Measurements from ENCODE around the gene CNTNAP2.

Gene CNTNAP2

GRCh38 chr7:147903536-147904218, 1787.1 kb downstream of the CNTNAP2 start:
- Histone ChIP-seq H3K36me3 (ENCODE audit: control insufficient read depth in 2 of 2, insufficient read depth in 1 of 2, low read length in 2 of 2) (no peaks in the 10 kb centered on the region), H3K4me1 (ENCODE audit: control insufficient read depth, insufficient read depth, low read length) (no peaks in the 10 kb centered on the region), H3K9me3 (ENCODE audit: control insufficient read depth, insufficient read depth, low read depth, low read length) (no peaks in the 10 kb centered on the region), H3K4me3 (ENCODE audit: low read depth, low read length) (no peak overlapping the region), H3K27ac (ENCODE audit: extremely low read depth, low read depth, low read length) (no peak overlapping the region)
- TF ChIP-seq ZSCAN30 (tag by site-specific recombination; IDR thresholded peaks at IDR 0.05): no peak
- TF ChIP-seq, protein P1, sequence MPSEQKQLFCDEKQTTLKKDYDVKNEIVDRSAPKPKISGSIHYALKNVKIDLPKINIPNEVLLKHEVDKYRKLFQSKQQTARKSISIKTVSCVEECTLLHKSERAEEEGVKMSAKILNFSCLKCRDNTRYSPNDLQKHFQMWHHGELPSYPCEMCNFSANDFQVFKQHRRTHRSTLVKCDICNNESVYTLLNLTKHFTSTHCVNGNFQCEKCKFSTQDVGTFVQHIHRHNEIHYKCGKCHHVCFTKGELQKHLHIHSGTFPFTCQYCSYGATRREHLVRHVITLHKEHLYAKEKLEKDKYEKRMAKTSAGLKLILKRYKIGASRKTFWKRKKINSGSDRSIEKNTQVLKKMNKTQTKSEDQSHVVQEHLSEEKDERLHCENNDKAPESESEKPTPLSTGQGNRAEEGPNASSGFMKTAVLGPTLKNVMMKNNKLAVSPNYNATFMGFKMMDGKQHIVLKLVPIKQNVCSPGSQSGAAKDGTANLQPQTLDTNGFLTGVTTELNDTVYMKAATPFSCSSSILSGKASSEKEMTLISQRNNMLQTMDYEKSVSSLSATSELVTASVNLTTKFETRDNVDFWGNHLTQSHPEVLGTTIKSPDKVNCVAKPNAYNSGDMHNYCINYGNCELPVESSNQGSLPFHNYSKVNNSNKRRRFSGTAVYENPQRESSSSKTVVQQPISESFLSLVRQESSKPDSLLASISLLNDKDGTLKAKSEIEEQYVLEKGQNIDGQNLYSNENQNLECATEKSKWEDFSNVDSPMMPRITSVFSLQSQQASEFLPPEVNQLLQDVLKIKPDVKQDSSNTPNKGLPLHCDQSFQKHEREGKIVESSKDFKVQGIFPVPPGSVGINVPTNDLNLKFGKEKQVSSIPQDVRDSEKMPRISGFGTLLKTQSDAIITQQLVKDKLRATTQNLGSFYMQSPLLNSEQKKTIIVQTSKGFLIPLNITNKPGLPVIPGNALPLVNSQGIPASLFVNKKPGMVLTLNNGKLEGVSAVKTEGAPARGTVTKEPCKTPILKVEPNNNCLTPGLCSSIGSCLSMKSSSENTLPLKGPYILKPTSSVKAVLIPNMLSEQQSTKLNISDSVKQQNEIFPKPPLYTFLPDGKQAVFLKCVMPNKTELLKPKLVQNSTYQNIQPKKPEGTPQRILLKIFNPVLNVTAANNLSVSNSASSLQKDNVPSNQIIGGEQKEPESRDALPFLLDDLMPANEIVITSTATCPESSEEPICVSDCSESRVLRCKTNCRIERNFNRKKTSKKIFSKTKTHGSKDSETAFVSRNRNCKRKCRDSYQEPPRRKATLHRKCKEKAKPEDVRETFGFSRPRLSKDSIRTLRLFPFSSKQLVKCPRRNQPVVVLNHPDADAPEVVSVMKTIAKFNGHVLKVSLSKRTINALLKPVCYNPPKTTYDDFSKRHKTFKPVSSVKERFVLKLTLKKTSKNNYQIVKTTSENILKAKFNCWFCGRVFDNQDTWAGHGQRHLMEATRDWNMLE (tag by site-specific recombination; conservative IDR thresholded peaks at IDR 0.05; ENCODE audit: low read depth): no peak
- TF ChIP-seq BCL11A (tag by site-specific recombination; IDR thresholded peaks at IDR 0.05; ENCODE audit: low read depth): no peak
- TF ChIP-seq ZNF548 (tag by site-specific recombination; IDR thresholded peaks at IDR 0.05): no peak
- TF ChIP-seq ZNF114 (tag by site-specific recombination; IDR thresholded peaks at IDR 0.05): no peak
- no peak for TF ChIP-seq SETDB1 (IDR thresholded peaks at IDR 0.05; ENCODE audit: insufficient read length, low read length)
- TF ChIP-seq ZNF423 (tag by site-specific recombination; IDR thresholded peaks at IDR 0.05): no peak
- TF ChIP-seq ZNF23 (tag by site-specific recombination; IDR thresholded peaks at IDR 0.05; ENCODE audit: borderline replicate concordance): no peak
- TF ChIP-seq MZF1 (tag by site-specific recombination; IDR thresholded peaks at IDR 0.05; ENCODE audit: borderline replicate concordance): no peak
- no peak for TF ChIP-seq HOXD13 (CRISPR knock-in tag; IDR thresholded peaks at IDR 0.05; ENCODE audit: borderline replicate concordance)
- TF ChIP-seq ZNF202 (tag by site-specific recombination; IDR thresholded peaks at IDR 0.05; ENCODE audit: borderline replicate concordance): no peak
- no peak for TF ChIP-seq SP2 (tag by site-specific recombination; IDR thresholded peaks at IDR 0.05)
- no peak for TF ChIP-seq ZNF311 (tag by site-specific recombination; IDR thresholded peaks at IDR 0.05; ENCODE audit: borderline replicate concordance)
- no peak for TF ChIP-seq ZSCAN4 (tag by site-specific recombination; IDR thresholded peaks at IDR 0.05)
- TF ChIP-seq ZFP69B (tag by site-specific recombination; IDR thresholded peaks at IDR 0.05): no peak
- TF ChIP-seq ZNF707 (tag by site-specific recombination; IDR thresholded peaks at IDR 0.05): no peak
- CTCF ChIA-PET: no interaction called here
- POLR2A ChIA-PET: no interaction called here

- ChIA-PET CTCF (interaction anchor here (0.6 kb wide), 1 partner anchor 316 kb away, joined by 5 read pairs; no protein-coding TSS in a partner anchor), POLR2A (no interaction called here)
- H3K27ac ChIP-seq (ENCODE audit: extremely low read depth, low read depth, low read length): no peak overlapping the region
- no peak overlapping the region for H3K4me3 ChIP-seq (ENCODE audit: low read depth, low read length)
- no peaks in the 10 kb centered on the region for H3K4me1 ChIP-seq (ENCODE audit: control insufficient read depth, insufficient read depth, low read length)
- no peaks in the 10 kb centered on the region for H3K36me3 ChIP-seq (ENCODE audit: control insufficient read depth in 2 of 2, insufficient read depth in 1 of 2, low read length in 2 of 2)
- H3K9me3 ChIP-seq (ENCODE audit: control insufficient read depth, insufficient read depth, low read depth, low read length): no peaks in the 10 kb centered on the region
- TF ChIP-seq ZNF621 (tag by site-specific recombination; IDR thresholded peaks at IDR 0.05) (no peak), OVOL3 (tag by site-specific recombination; IDR thresholded peaks at IDR 0.05) (no peak), ZNF350 (tag by site-specific recombination; IDR thresholded peaks at IDR 0.05) (no peak), ZNF211 (tag by site-specific recombination; IDR thresholded peaks at IDR 0.05; ENCODE audit: low read depth) (no peak), GLI4 (tag by site-specific recombination; IDR thresholded peaks at IDR 0.05) (no peak), ZNF157 (tag by site-specific recombination; IDR thresholded peaks at IDR 0.05) (no peak), ZNF544 (tag by site-specific recombination; IDR thresholded peaks at IDR 0.05) (no peak), ZNF221 (tag by site-specific recombination; IDR thresholded peaks at IDR 0.05; ENCODE audit: borderline replicate concordance) (no peak), ZNF169 (tag by site-specific recombination; IDR thresholded peaks at IDR 0.05) (no peak), ZNF155 (tag by site-specific recombination; IDR thresholded peaks at IDR 0.05) (no peak)
- TF ChIP-seq, protein P2, sequence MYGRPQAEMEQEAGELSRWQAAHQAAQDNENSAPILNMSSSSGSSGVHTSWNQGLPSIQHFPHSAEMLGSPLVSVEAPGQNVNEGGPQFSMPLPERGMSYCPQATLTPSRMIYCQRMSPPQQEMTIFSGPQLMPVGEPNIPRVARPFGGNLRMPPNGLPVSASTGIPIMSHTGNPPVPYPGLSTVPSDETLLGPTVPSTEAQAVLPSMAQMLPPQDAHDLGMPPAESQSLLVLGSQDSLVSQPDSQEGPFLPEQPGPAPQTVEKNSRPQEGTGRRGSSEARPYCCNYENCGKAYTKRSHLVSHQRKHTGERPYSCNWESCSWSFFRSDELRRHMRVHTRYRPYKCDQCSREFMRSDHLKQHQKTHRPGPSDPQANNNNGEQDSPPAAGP (tag by site-specific recombination; IDR thresholded peaks at IDR 0.05): no peak
- TF ChIP-seq, protein P3, sequence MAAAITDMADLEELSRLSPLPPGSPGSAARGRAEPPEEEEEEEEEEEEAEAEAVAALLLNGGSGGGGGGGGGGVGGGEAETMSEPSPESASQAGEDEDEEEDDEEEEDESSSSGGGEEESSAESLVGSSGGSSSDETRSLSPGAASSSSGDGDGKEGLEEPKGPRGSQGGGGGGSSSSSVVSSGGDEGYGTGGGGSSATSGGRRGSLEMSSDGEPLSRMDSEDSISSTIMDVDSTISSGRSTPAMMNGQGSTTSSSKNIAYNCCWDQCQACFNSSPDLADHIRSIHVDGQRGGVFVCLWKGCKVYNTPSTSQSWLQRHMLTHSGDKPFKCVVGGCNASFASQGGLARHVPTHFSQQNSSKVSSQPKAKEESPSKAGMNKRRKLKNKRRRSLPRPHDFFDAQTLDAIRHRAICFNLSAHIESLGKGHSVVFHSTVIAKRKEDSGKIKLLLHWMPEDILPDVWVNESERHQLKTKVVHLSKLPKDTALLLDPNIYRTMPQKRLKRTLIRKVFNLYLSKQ (tag by site-specific recombination; IDR thresholded peaks at IDR 0.05; ENCODE audit: borderline replicate concordance): no peak
Observed at GRCh38 chr7:147904219-147904576, 1787.6 kb downstream of the CNTNAP2 start.
